ENCODE measurements around the gene UBE2H.
A peak's percentile ranks its signal among the peaks of the same experiment; 100 is the strongest.

Gene UBE2H

GRCh38 chr7:129948877-129949291 is 3.9 kb downstream of the UBE2H start:
- H3K4me3 ChIP-seq (ENCODE audit: low read length), result peak overlapping the region; percentile 7
- no peaks in the 10 kb centered on the region for H3K9me3 ChIP-seq (ENCODE audit: control insufficient read depth, low read length)
- no peaks in the 10 kb centered on the region for H3K36me3 ChIP-seq (ENCODE audit: control insufficient read depth, insufficient read depth, low read length)
- peak overlapping the region; percentile 98 for H3K9ac ChIP-seq (ENCODE audit: low read length)
- no peaks in the 10 kb centered on the region for H3K27me3 ChIP-seq (ENCODE audit: control insufficient read depth, insufficient read depth, low read length)
- peaks cover 29% of the 10 kb centered on the region for H3K4me1 ChIP-seq (ENCODE audit: control insufficient read depth, insufficient read depth, low read length)

- peaks cover 28% of the 10 kb centered on the region for H3K4me1 ChIP-seq (ENCODE audit: control insufficient read depth, insufficient read depth, low read length)
- no peaks in the 10 kb centered on the region for H3K9me3 ChIP-seq (ENCODE audit: control insufficient read depth, low read length)
- H3K36me3 ChIP-seq (ENCODE audit: control insufficient read depth, insufficient read depth, low read length), result no peaks in the 10 kb centered on the region
- H3K27me3 ChIP-seq (ENCODE audit: control insufficient read depth, insufficient read depth, low read length), result no peaks in the 10 kb centered on the region
- peak overlapping the region; percentile 2 for H3K9ac ChIP-seq (ENCODE audit: low read length)
- no peak overlapping the region for H3K4me3 ChIP-seq (ENCODE audit: low read length)
Observed at GRCh38 chr7:129948338-129948737, 4.4 kb downstream of the UBE2H start.

GRCh38 chr7:129947701-129948100 is 5.1 kb downstream of the UBE2H start:
- Histone ChIP-seq H3K36me3 (ENCODE audit: control insufficient read depth, insufficient read depth, low read length) (no peaks in the 10 kb centered on the region), H3K9ac (ENCODE audit: low read length) (no peak overlapping the region), H3K27me3 (ENCODE audit: control insufficient read depth, insufficient read depth, low read length) (no peaks in the 10 kb centered on the region), H3K4me3 (ENCODE audit: low read length) (no peak overlapping the region), H3K9me3 (ENCODE audit: control insufficient read depth, low read length) (no peaks in the 10 kb centered on the region), H3K4me1 (ENCODE audit: control insufficient read depth, insufficient read depth, low read length) (peaks cover 23% of the 10 kb centered on the region)

GRCh38 chr7:129947049-129947448 is 5.7 kb downstream of the UBE2H start:
- Histone ChIP-seq H3K9ac (ENCODE audit: low read length) (no peak overlapping the region), H3K4me1 (ENCODE audit: control insufficient read depth, insufficient read depth, low read length) (peaks cover 23% of the 10 kb centered on the region)

GRCh38 chr7:129946282-129946681 is 6.5 kb downstream of the UBE2H start:
- H3K27me3 ChIP-seq (ENCODE audit: control insufficient read depth, insufficient read depth, low read length), result no peaks in the 10 kb centered on the region
- H3K9ac ChIP-seq (ENCODE audit: low read length), result no peak overlapping the region
- no peaks in the 10 kb centered on the region for H3K9me3 ChIP-seq (ENCODE audit: control insufficient read depth, low read length)
- no peaks in the 10 kb centered on the region for H3K36me3 ChIP-seq (ENCODE audit: control insufficient read depth, insufficient read depth, low read length)
- peaks cover 23% of the 10 kb centered on the region for H3K4me1 ChIP-seq (ENCODE audit: control insufficient read depth, insufficient read depth, low read length)
- no peak overlapping the region for H3K4me3 ChIP-seq (ENCODE audit: low read length)

More at GRCh38 chr7:129947049-129947448, 5.7 kb downstream of the UBE2H start:
- H3K27me3 ChIP-seq (ENCODE audit: control insufficient read depth, insufficient read depth, low read length), result no peaks in the 10 kb centered on the region
- no peaks in the 10 kb centered on the region for H3K36me3 ChIP-seq (ENCODE audit: control insufficient read depth, insufficient read depth, low read length)
- no peaks in the 10 kb centered on the region for H3K9me3 ChIP-seq (ENCODE audit: control insufficient read depth, low read length)
- no peak overlapping the region for H3K4me3 ChIP-seq (ENCODE audit: low read length)

GRCh38 chr7:129943352-129943751 is 9.4 kb downstream of the UBE2H start:
- no peak overlapping the region for H3K9ac ChIP-seq (ENCODE audit: low read length)
- no peaks in the 10 kb centered on the region for H3K27me3 ChIP-seq (ENCODE audit: control insufficient read depth, insufficient read depth, low read length)
- peaks cover 10% of the 10 kb centered on the region for H3K4me1 ChIP-seq (ENCODE audit: control insufficient read depth, insufficient read depth, low read length)
- no peaks in the 10 kb centered on the region for H3K9me3 ChIP-seq (ENCODE audit: control insufficient read depth, low read length)
- H3K4me3 ChIP-seq (ENCODE audit: low read length), result no peak overlapping the region
- no peaks in the 10 kb centered on the region for H3K36me3 ChIP-seq (ENCODE audit: control insufficient read depth, insufficient read depth, low read length)

GRCh38 chr7:129940329-129940728 is 12.4 kb downstream of the UBE2H start:
- H3K4me1 ChIP-seq (ENCODE audit: control insufficient read depth, insufficient read depth, low read length), result no peaks in the 10 kb centered on the region
- H3K36me3 ChIP-seq (ENCODE audit: control insufficient read depth, insufficient read depth, low read length), result no peaks in the 10 kb centered on the region
- H3K4me3 ChIP-seq (ENCODE audit: low read length), result no peak overlapping the region
- H3K27me3 ChIP-seq (ENCODE audit: control insufficient read depth, insufficient read depth, low read length), result no peaks in the 10 kb centered on the region
- H3K9me3 ChIP-seq (ENCODE audit: control insufficient read depth, low read length), result no peaks in the 10 kb centered on the region
- H3K9ac ChIP-seq (ENCODE audit: low read length), result no peak overlapping the region

- no peaks in the 10 kb centered on the region for H3K9me3 ChIP-seq (ENCODE audit: control insufficient read depth, low read length)
Observed at GRCh38 chr7:129939881-129940280, 12.9 kb downstream of the UBE2H start.

GRCh38 chr7:129933627-129934026 is 19.1 kb downstream of the UBE2H start:
- no peaks in the 10 kb centered on the region for H3K27me3 ChIP-seq (ENCODE audit: control insufficient read depth, insufficient read depth, low read length)
- no peaks in the 10 kb centered on the region for H3K36me3 ChIP-seq (ENCODE audit: control insufficient read depth, insufficient read depth, low read length)
- no peaks in the 10 kb centered on the region for H3K4me1 ChIP-seq (ENCODE audit: control insufficient read depth, insufficient read depth, low read length)
- no peak overlapping the region for H3K4me3 ChIP-seq (ENCODE audit: low read length)
- H3K9ac ChIP-seq (ENCODE audit: low read length), result no peak overlapping the region
- no peaks in the 10 kb centered on the region for H3K9me3 ChIP-seq (ENCODE audit: control insufficient read depth, low read length)

More at GRCh38 chr7:129939881-129940280, 12.9 kb downstream of the UBE2H start:
- H3K4me3 ChIP-seq (ENCODE audit: low read length), result no peak overlapping the region
- no peaks in the 10 kb centered on the region for H3K27me3 ChIP-seq (ENCODE audit: control insufficient read depth, insufficient read depth, low read length)
- no peaks in the 10 kb centered on the region for H3K36me3 ChIP-seq (ENCODE audit: control insufficient read depth, insufficient read depth, low read length)
- H3K9ac ChIP-seq (ENCODE audit: low read length), result no peak overlapping the region
- H3K4me1 ChIP-seq (ENCODE audit: control insufficient read depth, insufficient read depth, low read length), result no peaks in the 10 kb centered on the region

GRCh38 chr7:129926618-129927017 is 26.1 kb downstream of the UBE2H start:
- H3K9ac ChIP-seq (ENCODE audit: low read length), result no peak overlapping the region
- no peaks in the 10 kb centered on the region for H3K9me3 ChIP-seq (ENCODE audit: control insufficient read depth, low read length)

GRCh38 chr7:129925416-129926002 is 27.3 kb downstream of the UBE2H start:
- Histone ChIP-seq H3K4me1 (ENCODE audit: control insufficient read depth, insufficient read depth, low read length) (peaks cover 6% of the 10 kb centered on the region), H3K9me3 (ENCODE audit: control insufficient read depth, low read length) (no peaks in the 10 kb centered on the region), H3K4me3 (ENCODE audit: low read length) (no peak overlapping the region), H3K36me3 (ENCODE audit: control insufficient read depth, insufficient read depth, low read length) (no peaks in the 10 kb centered on the region), H3K27me3 (ENCODE audit: control insufficient read depth, insufficient read depth, low read length) (no peaks in the 10 kb centered on the region), H3K9ac (ENCODE audit: low read length) (no peak overlapping the region)

More at GRCh38 chr7:129926618-129927017, 26.1 kb downstream of the UBE2H start:
- no peaks in the 10 kb centered on the region for H3K36me3 ChIP-seq (ENCODE audit: control insufficient read depth, insufficient read depth, low read length)
- no peak overlapping the region for H3K4me3 ChIP-seq (ENCODE audit: low read length)
- no peaks in the 10 kb centered on the region for H3K27me3 ChIP-seq (ENCODE audit: control insufficient read depth, insufficient read depth, low read length)
- H3K4me1 ChIP-seq (ENCODE audit: control insufficient read depth, insufficient read depth, low read length), result peaks cover 6% of the 10 kb centered on the region

- H3K27me3 ChIP-seq (ENCODE audit: control insufficient read depth, insufficient read depth, low read length), result no peaks in the 10 kb centered on the region
- H3K9me3 ChIP-seq (ENCODE audit: control insufficient read depth, low read length), result no peaks in the 10 kb centered on the region
- H3K4me1 ChIP-seq (ENCODE audit: control insufficient read depth, insufficient read depth, low read length), result peaks cover 6% of the 10 kb centered on the region
- H3K4me3 ChIP-seq (ENCODE audit: low read length), result no peak overlapping the region
- no peak overlapping the region for H3K9ac ChIP-seq (ENCODE audit: low read length)
- peaks cover 2% of the 10 kb centered on the region for H3K36me3 ChIP-seq (ENCODE audit: control insufficient read depth, insufficient read depth, low read length)
Observed at GRCh38 chr7:129924602-129925001, 28.2 kb downstream of the UBE2H start.

- Histone ChIP-seq H3K36me3 (ENCODE audit: control insufficient read depth, insufficient read depth, low read length) (peaks cover 5% of the 10 kb centered on the region), H3K9me3 (ENCODE audit: control insufficient read depth, low read length) (no peaks in the 10 kb centered on the region), H3K4me1 (ENCODE audit: control insufficient read depth, insufficient read depth, low read length) (peaks cover 6% of the 10 kb centered on the region), H3K27me3 (ENCODE audit: control insufficient read depth, insufficient read depth, low read length) (no peaks in the 10 kb centered on the region), H3K4me3 (ENCODE audit: low read length) (no peak overlapping the region), H3K9ac (ENCODE audit: low read length) (no peak overlapping the region)
Observed at GRCh38 chr7:129923709-129924108, 29.1 kb downstream of the UBE2H start.
